GM21390 (cell line): ENCODE measurements around the gene SUFU.

ENCODE experiments used
- ATAC-seq: cut with Tn5 transposase; IDR thresholded peaks from one replicate; pipeline ENCODE4 v1.9.1; 2021; ENCODE audit not compliant: unreplicated experiment

Gene SUFU

DNA sequence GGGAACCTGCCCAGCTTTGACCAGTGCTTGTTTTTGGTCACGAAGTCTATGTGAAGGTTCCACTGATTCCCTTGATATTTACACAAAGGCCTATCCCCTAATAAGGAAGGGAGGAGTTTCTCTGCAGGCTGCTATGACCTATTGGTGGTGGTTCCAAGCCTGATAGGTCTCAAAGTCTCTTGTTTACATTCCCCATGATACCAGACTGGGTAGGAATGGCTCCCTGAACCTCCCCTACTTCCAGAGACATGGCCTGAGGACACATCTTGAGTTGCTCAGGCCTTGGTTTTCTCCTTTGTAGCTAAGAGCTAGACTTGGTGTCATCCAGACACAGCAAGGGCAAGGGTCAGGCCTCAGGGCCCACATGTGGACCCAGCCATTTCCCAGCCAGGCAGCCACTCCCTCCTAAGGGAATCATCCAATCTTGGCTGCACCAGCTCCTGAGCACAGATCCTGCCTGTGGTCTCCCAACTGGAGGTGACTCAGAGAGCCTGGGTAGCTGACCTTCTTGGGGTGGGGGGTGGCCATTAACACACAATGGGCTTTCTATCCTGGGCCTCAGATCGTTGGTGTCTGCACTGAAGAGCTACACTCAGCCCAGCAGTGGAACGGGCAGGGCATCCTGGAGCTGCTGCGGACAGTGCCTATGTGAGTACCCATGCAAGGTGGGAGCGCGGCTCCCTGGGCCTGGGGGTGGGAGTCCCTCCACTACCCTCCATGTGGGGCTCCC lies 89.5 kb downstream of the SUFU start:
- ATAC-seq = no peak

DNA sequence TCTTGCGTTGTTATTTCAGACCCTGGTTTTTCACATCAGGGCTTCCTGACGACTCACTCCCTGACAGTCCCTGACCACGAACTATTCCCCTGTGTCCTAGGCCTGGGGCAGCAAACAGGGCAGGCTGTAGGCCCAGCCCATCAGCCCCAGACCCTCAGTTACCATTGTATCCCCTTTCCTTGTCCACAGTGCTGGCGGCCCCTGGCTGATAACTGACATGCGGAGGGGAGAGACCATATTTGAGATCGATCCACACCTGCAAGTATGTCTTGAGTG lies 90.0 kb downstream of the SUFU start:
- no peak for ATAC-seq

DNA sequence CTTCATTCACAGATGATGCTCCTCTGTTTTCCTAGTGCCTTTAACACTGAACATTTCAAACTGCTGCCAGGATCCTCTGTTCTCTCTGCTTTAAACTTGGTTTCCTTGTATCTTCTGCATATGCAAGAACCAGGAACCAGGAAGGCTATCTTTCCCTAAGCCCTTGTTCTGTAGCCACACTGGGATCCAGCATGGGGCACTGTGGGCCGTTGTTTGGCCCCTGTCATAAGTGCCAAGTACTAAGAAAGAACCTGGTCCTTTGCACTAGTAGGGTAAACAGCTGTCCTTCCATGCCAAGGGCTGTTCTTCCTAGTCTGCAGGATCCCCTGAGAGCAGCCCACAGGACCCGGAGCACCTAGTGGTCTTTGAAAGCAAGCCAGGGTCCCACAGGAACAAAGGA lies 91.5 kb downstream of the SUFU start:
- no peak for ATAC-seq

DNA sequence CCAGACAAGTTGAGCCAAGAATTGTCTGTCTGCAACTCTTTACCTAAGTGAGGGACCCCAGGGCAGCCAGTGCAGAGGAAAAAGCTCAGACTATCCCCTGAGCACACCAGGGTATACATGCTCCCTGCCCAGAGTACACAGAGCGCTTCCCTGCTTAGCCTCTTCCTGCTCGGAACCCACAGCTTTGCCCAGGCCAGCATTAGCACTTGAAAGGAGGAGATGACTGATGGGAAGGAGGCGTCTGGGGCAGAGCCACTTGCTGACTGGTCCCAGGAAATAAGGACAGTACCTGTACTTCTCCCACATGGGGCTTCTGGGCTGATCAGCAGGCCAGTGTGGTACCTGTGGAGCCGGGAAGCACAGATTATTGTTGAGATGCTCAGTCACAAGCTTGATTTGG lies 92.1 kb downstream of the SUFU start:
- ATAC-seq = no peak

DNA sequence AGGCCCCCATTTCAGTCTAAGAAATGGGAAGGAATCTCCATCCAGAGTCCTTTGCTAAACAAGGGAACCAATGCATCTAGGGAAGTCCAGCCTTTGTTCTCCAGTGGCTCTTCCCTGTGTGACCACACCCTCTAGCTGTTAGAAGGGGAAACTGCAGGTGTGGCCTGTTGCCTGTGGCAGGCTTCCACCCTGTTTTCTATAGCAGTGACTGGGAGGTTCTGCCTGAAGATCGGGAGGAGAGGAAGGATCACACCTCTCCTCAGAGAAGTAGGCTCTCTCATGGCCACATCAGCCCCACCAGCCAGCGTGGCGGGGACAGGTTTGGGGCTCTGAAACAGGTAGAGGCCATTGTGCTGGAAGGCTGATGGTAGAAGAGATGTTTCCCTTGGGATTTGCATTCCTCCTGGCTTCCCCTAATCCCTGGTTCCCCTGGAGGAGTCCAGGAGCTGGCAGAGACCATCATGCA lies 92.8 kb downstream of the SUFU start:
- no peak for ATAC-seq

DNA sequence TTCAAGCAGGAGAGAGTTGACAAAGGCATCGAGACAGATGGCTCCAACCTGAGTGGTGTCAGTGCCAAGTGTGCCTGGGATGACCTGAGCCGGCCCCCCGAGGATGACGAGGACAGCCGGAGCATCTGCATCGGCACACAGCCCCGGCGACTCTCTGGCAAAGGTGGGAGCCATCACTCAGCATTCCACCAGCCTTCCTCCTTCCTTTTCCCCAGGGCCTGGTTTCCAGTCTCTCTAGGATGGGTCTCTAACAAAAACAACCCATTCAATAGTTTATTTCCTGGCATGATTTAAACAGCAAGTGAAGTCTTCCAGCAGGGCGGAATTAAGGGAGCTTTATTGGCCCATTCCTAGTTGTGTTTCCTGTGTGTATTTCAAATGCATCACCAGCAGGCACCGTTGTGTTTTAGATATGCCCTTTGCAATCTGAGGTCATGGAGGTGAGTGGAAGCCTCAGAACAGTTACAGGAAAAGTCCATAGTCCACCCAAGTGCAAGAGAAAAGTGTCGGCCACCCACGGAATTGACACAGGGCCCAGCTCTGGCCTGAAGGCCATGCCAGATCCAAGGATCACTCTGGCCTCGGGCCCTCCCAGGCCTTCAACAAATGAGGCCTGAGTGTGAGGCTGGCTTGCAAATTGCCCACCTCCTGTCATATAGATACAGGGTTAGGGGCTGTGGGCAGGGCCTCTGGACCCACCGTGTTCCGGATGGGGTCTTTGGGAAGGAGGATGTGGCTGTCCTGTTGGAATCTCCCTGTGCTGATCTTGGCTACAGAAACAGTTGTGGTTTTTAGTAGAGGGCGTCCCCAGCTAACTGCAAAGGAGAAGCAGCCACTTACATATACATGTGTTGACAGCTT lies 93.6 kb downstream of the SUFU start:
- no peak for ATAC-seq

DNA sequence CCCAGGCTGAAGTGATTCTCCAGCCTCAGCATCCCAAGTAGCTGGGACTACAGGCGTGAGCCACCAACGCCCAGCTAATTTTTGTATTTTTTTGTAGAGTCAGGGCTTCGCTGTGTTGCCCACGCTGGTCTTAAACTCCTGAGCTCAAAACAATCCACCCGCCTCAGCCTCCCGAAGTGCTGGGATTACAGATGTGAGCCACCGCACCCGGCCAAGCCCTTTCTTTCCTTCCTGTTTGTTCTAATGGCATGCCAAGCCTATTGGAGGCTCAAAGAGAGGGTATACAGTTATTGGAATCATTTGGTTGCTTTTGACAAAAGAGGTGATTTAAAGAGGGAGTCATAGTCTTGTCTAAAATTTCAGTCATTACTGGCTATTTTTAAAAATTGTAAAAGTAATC lies 94.5 kb downstream of the SUFU start:
- ATAC-seq = no peak

DNA sequence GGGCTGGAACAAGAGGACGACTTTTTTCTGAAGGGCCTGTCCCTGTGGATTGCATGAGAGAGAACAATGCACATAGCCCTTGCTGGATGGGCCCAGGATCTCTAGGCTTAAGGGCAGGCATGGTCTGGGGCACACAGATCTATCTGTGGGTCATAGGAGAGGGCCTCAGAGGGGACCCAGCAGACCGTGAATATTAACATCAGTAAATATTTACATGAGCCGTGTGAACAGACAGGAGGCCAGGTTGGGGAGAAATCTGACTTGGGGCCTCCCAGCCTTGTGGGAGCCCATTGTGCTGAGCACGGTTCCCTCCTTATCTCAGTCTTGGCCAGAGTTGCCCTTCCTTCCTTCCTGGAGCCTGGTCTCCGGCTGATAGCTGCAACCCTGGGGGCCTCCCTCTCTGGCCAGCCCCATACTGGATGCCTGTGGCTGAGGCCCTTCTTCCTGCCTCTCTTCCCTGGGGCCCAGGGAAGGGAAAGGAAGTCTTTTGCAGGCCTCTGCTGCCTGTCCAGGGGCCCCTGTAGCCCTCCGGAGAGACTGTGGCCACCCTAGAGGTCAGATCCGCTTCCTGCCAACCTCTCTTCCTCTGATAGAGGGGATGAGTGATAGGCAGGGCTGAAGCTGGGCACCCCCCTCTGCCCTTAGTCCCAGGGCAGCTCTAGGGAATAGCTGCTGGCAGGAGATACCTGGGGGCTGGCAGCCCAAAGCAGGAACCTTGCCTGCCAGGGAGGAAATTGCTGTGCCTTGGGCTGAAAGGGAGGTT lies 96.0 kb downstream of the SUFU start:
- ATAC-seq = no peak

DNA sequence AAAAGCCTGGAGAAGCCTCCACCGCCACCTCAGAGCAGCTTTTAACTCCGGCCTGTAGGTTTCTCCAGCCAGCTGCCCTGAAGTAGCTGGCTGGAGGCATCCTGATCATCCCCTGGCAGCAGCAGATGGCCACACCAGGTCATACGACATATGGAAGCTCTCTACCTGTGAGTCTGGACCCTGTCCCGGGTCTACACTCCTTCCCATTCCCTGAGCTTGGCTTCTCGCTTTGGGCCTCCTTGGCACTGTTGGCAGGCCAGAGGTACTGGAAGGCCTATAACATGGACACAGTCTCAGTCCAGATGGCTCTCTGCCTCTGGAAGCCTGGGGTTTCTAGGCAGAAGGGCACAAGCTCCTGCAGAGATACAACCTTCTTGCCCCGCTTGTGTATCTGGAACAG lies 97.0 kb downstream of the SUFU start:
- ATAC-seq = no peak

DNA sequence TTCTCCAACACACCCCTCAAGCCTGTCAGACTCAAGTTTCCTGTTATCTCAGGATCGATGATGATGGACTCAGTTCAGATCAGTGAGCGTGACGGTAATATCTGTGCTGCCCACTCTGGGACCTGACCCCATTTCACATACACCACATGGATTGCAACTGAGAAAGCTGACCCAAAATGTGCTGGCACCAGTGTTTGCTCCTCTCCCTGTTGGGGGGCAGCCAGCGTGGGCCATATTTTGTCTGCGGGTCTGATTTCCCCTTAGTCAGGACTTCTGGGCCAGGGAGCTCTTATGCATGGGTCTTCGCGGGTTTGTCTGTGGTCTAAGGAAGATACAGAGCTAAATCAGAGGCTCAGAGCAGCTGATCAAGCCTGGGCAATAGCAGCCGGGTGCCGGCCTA lies 97.9 kb downstream of the SUFU start:
- no peak for ATAC-seq

DNA sequence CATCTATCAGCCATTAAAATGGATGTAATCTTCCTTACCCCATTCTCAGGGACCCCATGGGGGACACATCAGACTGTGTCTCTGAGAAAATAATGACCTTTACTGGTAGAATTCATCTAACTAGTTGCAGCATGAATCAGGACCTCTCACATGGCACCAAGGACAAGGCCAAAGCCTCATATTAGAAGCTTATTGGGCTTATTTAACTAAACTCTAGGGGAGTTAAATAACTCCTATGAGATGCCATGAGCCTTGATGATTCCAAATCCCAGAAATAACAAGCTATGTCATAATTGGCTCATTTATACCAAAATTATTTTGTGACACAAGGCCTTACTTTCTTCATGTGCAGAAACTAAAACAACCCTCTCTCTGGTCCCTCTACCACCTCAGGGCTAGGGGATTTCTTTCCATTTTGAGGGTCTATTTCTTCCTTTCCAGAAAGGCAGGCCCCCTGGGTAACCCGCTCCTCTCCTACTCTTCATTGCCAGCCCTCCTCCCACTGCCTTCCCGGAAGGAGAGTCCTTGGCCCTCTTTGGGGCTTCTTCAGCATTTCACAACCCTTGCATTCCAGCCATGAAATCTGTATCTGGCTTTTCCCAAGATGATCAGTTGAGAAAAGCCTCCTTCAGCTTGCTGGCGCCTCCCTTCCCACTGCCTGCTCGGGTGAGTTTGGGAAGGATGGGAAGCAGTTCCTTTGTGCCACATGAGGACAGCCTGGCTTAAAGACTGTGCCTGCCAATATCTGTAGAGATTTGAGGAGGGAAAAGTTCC lies 98.7 kb downstream of the SUFU start:
- ATAC-seq = no peak

DNA sequence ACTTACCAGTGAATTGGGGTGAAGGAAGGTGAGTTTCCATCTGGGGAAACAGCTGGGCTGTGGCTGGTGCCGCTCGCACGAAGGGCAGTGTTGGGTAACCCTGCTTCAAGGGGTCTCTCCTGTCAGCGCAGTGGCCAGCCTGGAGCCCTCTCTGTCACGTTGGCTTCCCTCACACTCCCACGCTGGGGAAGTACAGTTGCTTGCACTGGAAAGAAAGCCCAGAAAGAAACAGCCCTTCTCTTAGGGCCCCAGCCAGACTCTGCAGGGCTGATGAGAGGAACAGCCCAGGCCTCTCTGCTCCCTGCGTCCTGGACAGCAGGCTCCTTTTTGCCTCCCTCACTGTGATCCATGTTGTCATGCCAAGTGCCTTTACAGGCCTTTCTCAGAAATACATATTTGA lies 100.2 kb downstream of the SUFU start:
- ATAC-seq = no peak

DNA sequence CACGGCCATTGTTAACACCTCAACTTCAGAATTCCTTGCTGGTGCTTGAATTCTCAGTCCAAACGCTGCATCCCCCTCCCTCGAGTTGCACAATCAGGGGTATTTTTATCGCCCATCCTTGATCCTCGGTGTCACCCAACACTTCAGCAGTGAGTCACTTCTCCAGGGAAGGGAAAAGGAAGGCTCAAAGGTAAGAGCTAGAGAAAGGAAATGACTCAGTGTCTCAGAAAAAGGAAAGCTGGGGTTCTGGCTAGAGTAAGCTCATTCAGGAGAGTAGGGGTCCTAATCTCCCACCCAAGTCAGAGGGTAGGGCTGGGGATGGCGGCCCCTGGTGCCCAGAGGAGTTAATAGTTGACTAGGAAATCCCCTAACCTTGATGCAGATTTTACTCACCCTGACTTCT lies 100.7 kb downstream of the SUFU start:
- ATAC-seq = no peak

DNA sequence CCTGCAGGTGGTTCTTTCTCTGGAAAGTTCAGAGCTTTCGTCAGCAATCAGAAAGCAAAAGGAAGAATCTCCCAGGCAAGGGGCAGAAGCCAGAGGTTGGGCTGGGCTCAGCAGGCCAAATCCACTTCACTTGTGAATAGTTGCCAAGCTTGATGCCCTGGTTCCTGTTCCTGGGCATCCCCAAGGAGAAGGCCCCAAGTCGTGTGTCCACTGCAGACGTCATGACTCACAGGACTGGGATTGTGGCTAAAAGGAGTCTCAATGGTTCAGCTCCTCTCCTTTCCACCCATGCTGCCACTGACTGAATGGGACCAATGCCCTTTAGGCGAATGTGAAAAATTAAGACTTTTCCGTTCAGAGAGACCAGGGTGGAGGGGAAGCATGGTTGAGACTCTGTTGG lies 101.9 kb downstream of the SUFU start:
- ATAC-seq = no peak

DNA sequence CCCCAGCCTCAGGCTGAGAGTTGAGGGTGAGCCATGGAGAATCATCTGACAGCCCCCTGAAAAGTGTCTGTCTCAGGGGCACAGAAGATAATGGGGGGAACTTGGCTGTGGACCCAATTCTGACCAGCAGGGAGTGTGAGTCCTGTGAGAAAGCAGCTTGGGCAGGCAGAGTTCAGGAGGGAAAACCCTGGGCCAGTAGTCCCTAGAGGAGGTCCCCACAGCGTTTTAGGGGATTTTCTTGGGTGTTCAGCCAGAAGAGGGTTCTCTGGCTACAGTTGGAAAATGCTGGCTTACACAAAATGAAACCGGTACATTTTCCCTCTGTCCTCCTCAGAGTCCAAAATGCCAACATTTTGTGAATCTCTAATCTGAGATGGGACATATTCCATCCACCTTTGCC lies 104.7 kb downstream of the SUFU start:
- no peak for ATAC-seq

DNA sequence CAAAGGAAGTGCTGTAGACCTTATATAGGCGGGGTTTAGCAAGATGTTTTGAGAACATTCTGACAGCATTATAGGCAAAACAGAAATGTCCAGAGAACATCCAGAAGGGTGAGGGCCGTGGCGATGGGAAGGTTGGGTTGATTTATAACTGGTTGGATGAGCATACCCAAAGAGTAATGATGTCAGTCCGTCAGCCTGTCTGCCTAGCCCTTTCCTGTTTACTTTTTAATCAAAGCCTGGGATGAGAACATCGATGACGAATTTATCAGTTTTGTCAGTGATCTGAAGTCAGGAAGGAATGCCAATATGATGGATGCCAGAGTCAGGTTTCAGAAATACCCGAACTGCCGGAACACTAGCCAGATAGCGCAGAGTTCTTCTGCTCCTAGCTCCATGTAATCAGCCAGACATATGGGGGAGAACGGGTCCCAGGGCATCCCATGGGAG lies 106.7 kb downstream of the SUFU start:
- ATAC-seq = no peak

DNA sequence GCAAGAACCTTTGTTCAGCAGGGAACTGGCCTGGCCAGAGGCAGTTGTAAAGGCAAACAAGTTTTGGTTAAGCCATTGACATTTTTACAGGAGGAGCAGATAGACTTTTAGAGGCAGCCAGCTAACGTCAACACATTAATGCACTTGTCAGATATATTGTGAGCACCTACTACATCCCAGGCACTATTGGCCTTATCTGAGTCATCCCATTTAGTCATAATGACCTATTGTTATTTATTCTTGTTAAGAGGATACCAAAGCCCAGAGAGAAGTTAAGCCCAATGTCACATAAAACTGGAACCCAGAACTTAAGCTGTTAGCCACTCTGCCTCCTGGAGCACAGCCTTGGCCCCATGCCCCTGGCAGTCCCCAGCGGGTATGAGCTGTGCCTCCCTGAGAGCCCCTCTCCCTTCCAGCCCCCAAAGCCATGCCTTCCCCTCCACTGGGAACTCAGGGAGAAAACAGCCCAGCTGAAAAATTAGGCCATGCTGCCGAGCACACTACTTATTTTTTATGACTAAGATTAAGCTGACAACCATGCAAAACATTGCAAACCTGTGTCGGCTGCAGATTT lies 107.8 kb downstream of the SUFU start:
- ATAC-seq = no peak

DNA sequence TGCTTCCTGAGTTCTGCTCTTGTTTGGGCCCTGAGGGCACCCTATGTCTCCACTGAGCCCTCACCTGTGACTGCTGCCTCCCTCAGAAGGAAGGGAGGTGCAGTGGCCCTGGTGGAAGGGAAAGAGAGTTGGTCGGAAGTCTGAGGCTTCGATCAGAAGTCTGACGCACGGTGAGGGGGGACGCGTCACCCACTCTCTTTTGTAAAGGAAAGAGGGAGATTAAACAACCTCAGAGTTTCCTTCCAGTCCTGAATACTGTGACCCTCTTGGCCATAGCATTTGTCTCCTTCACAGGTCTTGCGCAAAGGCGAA lies 109.1 kb downstream of the SUFU start:
- ATAC-seq = no peak

DNA sequence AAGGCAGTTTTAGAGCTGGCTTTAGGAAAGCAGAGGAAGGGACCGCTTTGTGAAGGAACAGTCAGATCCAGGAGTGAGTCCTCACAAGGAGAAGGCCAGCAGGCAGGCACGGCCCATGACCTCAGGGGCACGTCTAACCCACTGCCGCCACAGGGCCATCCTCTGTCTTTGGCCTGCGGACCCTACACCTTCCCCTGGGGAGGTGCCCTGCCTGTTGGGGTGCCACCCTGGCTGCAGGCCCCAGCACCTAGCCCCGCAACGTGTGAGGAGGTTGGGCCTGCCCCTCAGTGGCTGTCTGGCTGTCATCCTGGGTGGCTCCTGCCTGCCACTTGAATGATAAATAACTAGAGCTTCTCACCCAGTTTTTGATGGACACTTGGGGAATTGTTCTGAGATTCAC lies 109.5 kb downstream of the SUFU start:
- no peak for ATAC-seq

DNA sequence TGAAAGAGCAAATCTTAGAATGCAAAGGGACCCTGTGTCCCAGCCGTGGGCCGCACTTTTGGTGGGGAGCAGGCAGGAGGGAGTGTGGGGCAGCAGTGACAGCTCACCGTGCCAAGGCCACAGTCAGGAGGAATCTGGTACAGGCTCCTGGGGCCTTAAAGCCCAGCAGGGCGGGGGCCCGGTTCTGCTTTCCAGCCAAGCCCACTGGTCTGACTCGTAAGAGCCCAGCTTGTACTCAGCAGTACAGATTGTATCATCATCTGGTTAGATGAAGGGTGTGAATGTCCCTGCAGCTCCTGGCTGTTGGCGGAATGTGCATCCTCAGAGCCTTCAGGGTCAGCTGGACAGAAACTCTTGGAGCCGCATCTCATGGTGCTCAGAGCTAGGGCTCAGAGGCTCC lies 110.0 kb downstream of the SUFU start:
- ATAC-seq = no peak

DNA sequence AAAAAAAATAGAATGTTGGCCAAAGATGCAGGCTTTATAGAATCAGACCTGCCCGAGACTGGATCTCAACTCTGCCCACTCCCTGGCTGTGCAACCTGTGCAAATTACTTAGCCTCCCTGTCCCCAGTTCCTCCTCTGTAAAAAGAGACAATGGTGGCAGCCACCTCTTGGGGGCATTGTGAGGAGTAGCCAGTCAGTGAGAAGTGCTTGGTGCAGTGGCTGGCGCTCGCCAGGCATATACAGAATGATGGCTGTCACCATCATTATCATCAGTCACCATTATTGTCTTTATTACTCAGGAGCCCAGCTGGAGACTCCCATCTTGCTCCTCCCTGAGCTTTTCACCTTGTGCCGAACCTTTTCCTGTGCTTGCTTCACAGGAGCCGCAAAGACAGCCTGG lies 111.1 kb downstream of the SUFU start:
- ATAC-seq = no peak
